Measurements from ENCODE around the gene NACC2.

Gene NACC2

GRCh38 chr9:135987838-135988404 lies 107.2 kb downstream of the NACC2 start:
- intact Hi-C loops (cut with DNase I), result no loop called here
- DNase-seq, result no peak

GRCh38 chr9:135986605-135987004 lies 108.5 kb downstream of the NACC2 start:
- no peak for DNase-seq
- intact Hi-C loops (cut with DNase I), result no loop called here

GRCh38 chr9:135985889-135986288 lies 109.2 kb downstream of the NACC2 start:
- intact Hi-C loops (cut with DNase I), result no loop called here
- no peak for DNase-seq

GRCh38 chr9:135985459-135985774 lies 109.7 kb downstream of the NACC2 start:
- intact Hi-C loops (cut with DNase I), result no loop called here
- DNase-seq, result no peak

- no peak for DNase-seq
- intact Hi-C loops (cut with DNase I), result loop anchor here (5.0 kb wide), 1 partner anchor 63 kb away; no protein-coding TSS in a partner anchor
Measured at GRCh38 chr9:135984072-135984710, 110.9 kb downstream of the NACC2 start.

GRCh38 chr9:135983208-135984071 lies 111.6 kb downstream of the NACC2 start:
- intact Hi-C loops (cut with DNase I), result loop anchor here (5.0 kb wide), 1 partner anchor 64 kb away; no protein-coding TSS in a partner anchor
- DNase-seq, result no peak

- intact Hi-C loops (cut with DNase I), result loop anchor here (5.0 kb wide), 1 partner anchor 65 kb away; no protein-coding TSS in a partner anchor
Measured at GRCh38 chr9:135982499-135983207, 112.4 kb downstream of the NACC2 start.

GRCh38 chr9:135980926-135981630 lies 114.0 kb downstream of the NACC2 start:
- intact Hi-C loops (cut with DNase I), result loop anchor here (5.0 kb wide), 1 partner anchor 66 kb away; no protein-coding TSS in a partner anchor
- peak; percentile 38 to 96 (median 86) for DNase-seq

More at GRCh38 chr9:135982499-135983207, 112.4 kb downstream of the NACC2 start:
- no peak for DNase-seq

- DNase-seq, result peak in 1 of 42 donors; percentile 34
- intact Hi-C loops (cut with DNase I), result loop anchor here (5.0 kb wide), 1 partner anchor 68 kb away; no protein-coding TSS in a partner anchor
Measured at GRCh38 chr9:135979547-135980166, 115.4 kb downstream of the NACC2 start.

- DNase-seq, result peak in 41 of 42 donors; percentile 23 to 80 (median 59)
- intact Hi-C loops (cut with DNase I), result no loop called here
Measured at GRCh38 chr9:135978642-135979546, 116.2 kb downstream of the NACC2 start.

- intact Hi-C loops (cut with DNase I), result no loop called here
- DNase-seq, result no peak
Measured at GRCh38 chr9:135976944-135977343, 118.1 kb downstream of the NACC2 start.

GRCh38 chr9:135976531-135976930 lies 118.6 kb downstream of the NACC2 start:
- intact Hi-C loops (cut with DNase I), result no loop called here
- DNase-seq, result no peak

GRCh38 chr9:135975834-135976233 lies 119.3 kb downstream of the NACC2 start:
- intact Hi-C loops (cut with DNase I), result no loop called here
- DNase-seq, result no peak

GRCh38 chr9:135974220-135974573 lies 120.9 kb downstream of the NACC2 start:
- intact Hi-C loops (cut with DNase I), result no loop called here
- no peak for DNase-seq

- no peak for DNase-seq
- intact Hi-C loops (cut with DNase I), result no loop called here
Measured at GRCh38 chr9:135973277-135974219, 121.5 kb downstream of the NACC2 start.

- no peak for DNase-seq
- intact Hi-C loops (cut with DNase I), result no loop called here
Measured at GRCh38 chr9:135971892-135972291, 123.2 kb downstream of the NACC2 start.
